Body of pancreas (tissue), 4 donors: Measurements from ENCODE around the gene BDP1.
"Not testable (repeated sequence)": the region's sequence is repeated elsewhere in the genome, so short reads cannot be mapped to it uniquely, and the experiment has no call there.

Source experiments
- CTCF ChIP-seq, 7 experiments: fragments of 450-650 bp in 4 of 7; fragments of 200-600 bp in 3 of 7; sonication (generic) in 3 of 7; IDR thresholded peaks; one replicate each; pipeline ENCODE4 v1.5.1; 2016 to 2019; ENCODE audit warnings: antibody characterized with exemption in 7 of 7
- POLR2A ChIP-seq, 3 donors: fragments of 450-650 bp; IDR thresholded peaks; one replicate each; pipeline ENCODE4 v1.6.1; 2016; ENCODE audit warnings: antibody characterized with exemption in 3 of 3, mild to moderate bottlenecking in 2 of 3

DNA sequence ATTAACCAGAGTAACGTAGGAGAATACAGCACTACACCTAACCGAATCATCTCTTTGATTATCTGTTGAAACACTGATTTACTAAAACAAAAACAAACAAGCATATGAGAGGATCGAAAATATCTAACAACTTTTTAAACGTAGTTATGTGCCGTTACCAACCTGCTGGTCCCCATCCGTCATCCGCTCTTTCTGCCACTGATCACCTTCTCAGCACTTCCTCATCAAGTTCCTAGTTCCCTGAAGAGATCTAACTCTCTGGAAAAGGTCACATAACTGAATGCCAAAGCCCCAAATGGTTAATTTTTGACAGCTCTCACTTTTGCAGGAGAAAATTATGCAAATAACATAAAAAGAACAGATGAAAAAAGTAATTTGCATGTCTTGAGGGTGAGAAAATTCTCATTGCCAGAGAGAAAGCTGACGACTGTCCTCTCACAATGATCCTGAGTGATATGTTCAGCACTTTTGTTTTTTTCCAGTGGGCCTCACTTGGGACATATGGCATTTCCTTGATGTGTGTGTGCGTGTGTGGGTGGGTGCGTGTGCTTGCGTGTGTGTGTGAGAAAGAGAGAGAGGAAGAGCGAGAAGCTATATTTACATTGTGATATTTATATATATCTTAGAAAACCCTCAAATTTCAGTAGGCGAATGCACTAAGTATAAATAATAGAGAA is 8.8 kb upstream of the BDP1 start:
- TF ChIP-seq POLR2A, CTCF (IDR thresholded peaks at IDR 0.05): not testable (repeated sequence)
